ENCODE data around the gene DMAP1.

Gene DMAP1

GRCh38 chr1:44263568-44264450 lies 50.5 kb downstream of the DMAP1 start:
- TF ChIP-seq JUND (IDR thresholded peaks at IDR 0.05; ENCODE audit: low read depth) = no peak
- in situ Hi-C loops (cut with HindIII; ENCODE audit: low pct_unique_long_range_greater_than_20kb, low sequenced_read_pairs) = no loop called here
- DNase-seq (ENCODE audit: low read depth in 1 of 2, low spot score in 1 of 2) = no peak

DNA sequence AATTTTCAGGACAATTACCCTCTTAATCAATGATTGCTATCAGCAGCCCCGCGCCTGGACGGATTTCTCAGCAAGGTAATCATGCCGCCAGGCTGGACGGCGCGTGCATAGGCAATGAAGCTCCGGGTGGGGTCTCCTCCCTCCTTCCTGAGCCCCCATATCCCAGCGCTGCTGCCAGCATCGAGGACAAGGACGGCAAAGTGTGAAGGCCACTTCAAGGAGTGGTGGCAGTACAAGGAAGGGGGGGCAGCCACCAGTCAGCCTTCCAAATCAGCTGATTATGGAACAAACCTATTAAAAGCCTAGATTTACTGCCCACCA lies 51.1 kb downstream of the DMAP1 start:
- DNase-seq (ENCODE audit: low read depth in 1 of 2, low spot score in 1 of 2) = no peak
- TF ChIP-seq JUND (IDR thresholded peaks at IDR 0.05; ENCODE audit: low read depth) = no peak
- in situ Hi-C loops (cut with HindIII; ENCODE audit: low pct_unique_long_range_greater_than_20kb, low sequenced_read_pairs) = no loop called here

GRCh38 chr1:44265656-44266358 lies 52.5 kb downstream of the DMAP1 start:
- in situ Hi-C loops (cut with HindIII; ENCODE audit: low pct_unique_long_range_greater_than_20kb, low sequenced_read_pairs) = no loop called here
- no peak for TF ChIP-seq JUND (IDR thresholded peaks at IDR 0.05; ENCODE audit: low read depth)
- DNase-seq (ENCODE audit: low read depth in 1 of 2, low spot score in 1 of 2) = no peak

GRCh38 chr1:44266400-44267344 lies 53.4 kb downstream of the DMAP1 start:
- no peak for TF ChIP-seq JUND (IDR thresholded peaks at IDR 0.05; ENCODE audit: low read depth)
- DNase-seq (ENCODE audit: low read depth in 1 of 2, low spot score in 1 of 2) = no peak
- in situ Hi-C loops (cut with HindIII; ENCODE audit: low pct_unique_long_range_greater_than_20kb, low sequenced_read_pairs) = no loop called here

DNA sequence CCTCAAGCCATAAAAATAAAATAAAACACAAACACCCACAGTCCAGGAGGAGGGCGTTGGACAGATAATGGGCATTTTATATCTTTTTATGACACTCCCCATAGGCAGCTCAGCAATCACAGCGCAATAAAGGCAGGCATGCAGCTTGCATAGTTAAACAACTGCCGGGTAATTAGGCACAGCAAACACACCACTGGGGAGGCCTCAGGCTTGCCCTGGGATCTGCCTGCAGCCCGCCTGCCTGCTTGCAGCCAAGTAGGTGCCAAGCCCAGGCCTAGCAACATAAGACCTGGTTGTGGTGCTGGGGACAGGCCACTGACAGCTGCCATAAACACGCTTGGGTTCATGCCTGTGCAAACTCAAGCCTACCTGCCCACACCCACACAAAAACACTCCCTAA lies 54.2 kb downstream of the DMAP1 start:
- in situ Hi-C loops (cut with HindIII; ENCODE audit: low pct_unique_long_range_greater_than_20kb, low sequenced_read_pairs) = no loop called here
- no peak for TF ChIP-seq JUND (IDR thresholded peaks at IDR 0.05; ENCODE audit: low read depth)
- DNase-seq (ENCODE audit: low read depth in 1 of 2, low spot score in 1 of 2) = no peak

DNA sequence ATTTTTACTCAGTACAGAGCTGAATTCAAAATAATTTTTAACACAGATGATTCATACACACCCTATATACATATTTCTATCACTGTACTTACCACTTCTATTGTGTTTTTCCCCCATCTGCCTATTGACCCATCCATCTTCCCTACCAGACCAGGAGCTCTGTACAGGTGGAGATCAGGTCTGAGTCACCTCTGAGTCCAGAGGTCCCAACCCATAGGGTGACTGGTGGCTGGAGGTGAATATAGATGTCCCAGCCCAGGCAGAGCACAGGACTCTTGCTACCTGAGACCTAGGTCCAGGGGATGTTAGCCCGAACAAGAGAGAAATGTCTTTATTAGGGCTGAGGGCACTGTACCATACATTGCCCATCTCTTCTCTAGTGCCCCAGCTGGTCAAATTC lies 54.8 kb downstream of the DMAP1 start:
- DNase-seq (ENCODE audit: low read depth in 1 of 2, low spot score in 1 of 2) = no peak

More for the DNA sequence above, 54.8 kb downstream of the DMAP1 start:
- in situ Hi-C loops (cut with HindIII; ENCODE audit: low pct_unique_long_range_greater_than_20kb, low sequenced_read_pairs) = no loop called here
- no peak for TF ChIP-seq JUND (IDR thresholded peaks at IDR 0.05; ENCODE audit: low read depth)

All from T47D (cell line).